ENCODE data around the gene ABCB6. TPM values are rescaled to one million over a fixed set of nuclear protein-coding genes. Genes with fewer than 3 reads are reported as not detected.

Gene ABCB6
- total RNA-seq, 2 donors from 2014 or later: 16.9 to 27.1 TPM

DNA sequence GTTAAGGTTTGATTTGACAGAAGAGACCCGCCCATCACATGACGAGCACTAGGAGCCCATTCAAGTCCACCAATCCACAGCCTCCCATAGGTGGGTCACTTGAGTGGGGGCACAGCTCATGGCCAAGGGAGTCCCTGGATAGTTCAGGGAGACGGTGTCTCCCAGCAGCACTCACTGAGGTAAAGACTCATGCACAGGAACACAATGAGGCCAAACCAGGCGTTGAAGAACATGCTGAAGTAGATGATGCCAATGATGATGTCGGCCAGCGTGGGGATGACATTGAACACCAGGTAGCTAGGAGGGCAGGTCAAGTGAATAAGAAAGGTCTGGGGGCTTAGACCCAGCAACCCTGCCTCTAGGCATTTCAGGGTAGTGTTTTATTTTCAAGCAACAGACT lies 4.0 kb downstream of the ABCB6 start:
- intact Hi-C loops (cut with DNase I): loop anchor here (5.0 kb wide), 1 partner anchor 42 kb away; the partner anchor contains the start of gene SLC23A3
- H3K9ac ChIP-seq (ENCODE audit: low read depth in 2 of 2, low read length in 2 of 2): no peak overlapping the region
- H3K27me3 ChIP-seq: no peaks in the 10 kb centered on the region
- DNase-seq: no peak
- H3K9me3 ChIP-seq: no peaks in the 10 kb centered on the region
- H3K27ac ChIP-seq: no peak overlapping the region
- TF ChIP-seq, protein P1, sequence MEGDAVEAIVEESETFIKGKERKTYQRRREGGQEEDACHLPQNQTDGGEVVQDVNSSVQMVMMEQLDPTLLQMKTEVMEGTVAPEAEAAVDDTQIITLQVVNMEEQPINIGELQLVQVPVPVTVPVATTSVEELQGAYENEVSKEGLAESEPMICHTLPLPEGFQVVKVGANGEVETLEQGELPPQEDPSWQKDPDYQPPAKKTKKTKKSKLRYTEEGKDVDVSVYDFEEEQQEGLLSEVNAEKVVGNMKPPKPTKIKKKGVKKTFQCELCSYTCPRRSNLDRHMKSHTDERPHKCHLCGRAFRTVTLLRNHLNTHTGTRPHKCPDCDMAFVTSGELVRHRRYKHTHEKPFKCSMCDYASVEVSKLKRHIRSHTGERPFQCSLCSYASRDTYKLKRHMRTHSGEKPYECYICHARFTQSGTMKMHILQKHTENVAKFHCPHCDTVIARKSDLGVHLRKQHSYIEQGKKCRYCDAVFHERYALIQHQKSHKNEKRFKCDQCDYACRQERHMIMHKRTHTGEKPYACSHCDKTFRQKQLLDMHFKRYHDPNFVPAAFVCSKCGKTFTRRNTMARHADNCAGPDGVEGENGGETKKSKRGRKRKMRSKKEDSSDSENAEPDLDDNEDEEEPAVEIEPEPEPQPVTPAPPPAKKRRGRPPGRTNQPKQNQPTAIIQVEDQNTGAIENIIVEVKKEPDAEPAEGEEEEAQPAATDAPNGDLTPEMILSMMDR (IDR thresholded peaks at IDR 0.05): no peak
- H3K4me3 ChIP-seq: no peak overlapping the region
- H3K36me3 ChIP-seq: no peaks in the 10 kb centered on the region
- peaks cover 6% of the 10 kb centered on the region for H3K4me1 ChIP-seq

DNA sequence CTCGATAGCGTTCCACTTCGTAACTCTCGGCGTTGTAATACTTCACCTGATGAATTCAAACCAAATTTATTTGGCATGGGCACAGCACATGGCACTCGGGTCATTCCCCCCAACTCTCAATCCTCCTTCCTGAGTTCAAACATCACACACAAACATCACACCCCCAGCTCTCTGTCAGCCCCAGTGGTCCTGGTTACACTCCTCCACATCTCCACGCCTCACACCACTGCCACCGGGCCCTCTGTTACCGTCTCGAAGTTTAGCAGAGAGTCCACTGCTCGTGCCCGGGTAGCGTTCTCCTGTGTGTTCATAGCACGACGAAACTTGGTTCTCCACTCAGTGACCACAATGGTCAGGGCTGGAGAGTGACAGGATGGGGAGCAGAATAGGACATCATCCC lies 4.6 kb downstream of the ABCB6 start:
- Histone ChIP-seq H3K27ac (no peak overlapping the region), H3K9ac (ENCODE audit: low read depth in 2 of 2, low read length in 2 of 2) (no peak overlapping the region), H3K36me3 (no peaks in the 10 kb centered on the region), H3K4me3 (no peak overlapping the region), H3K9me3 (no peaks in the 10 kb centered on the region), H3K4me1 (peaks cover 2% of the 10 kb centered on the region), H3K27me3 (no peaks in the 10 kb centered on the region)
- intact Hi-C loops (cut with DNase I): no loop called here
- TF ChIP-seq, protein P1 (IDR thresholded peaks at IDR 0.05): no peak
- DNase-seq: no peak

DNA sequence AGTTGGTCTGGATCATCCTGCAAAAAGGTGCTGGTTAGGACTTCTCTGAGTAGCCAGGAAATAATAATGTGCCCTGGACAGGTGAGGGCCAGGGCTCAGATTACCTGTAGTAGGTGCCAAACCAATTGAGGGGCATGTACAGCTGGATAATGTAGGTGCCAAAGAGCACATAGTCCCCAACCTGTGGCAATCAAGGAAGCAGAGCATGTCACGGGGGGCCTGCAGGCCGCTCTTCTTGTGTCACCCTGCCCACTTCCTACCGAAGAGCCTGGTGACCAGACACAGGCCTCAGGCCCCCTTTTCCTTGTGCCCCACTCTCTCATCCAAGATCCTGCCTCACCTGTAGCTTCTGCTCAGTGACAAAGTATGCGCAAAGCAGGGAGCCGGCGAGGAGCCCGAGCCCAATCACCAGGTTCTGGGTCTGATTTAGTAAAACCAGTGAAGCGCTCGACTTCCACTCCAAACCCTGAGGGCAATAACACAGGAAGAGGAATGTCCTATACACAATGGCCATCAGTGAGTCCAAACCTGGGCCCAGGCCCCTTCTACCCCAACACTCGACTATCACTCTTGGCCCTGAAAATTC lies 5.2 kb downstream of the ABCB6 start:
- Histone ChIP-seq H3K27me3 (no peaks in the 10 kb centered on the region), H3K4me3 (no peak overlapping the region), H3K36me3 (no peaks in the 10 kb centered on the region), H3K9me3 (no peaks in the 10 kb centered on the region), H3K27ac (no peak overlapping the region), H3K9ac (ENCODE audit: low read depth in 2 of 2, low read length in 2 of 2) (no peak overlapping the region), H3K4me1 (no peaks in the 10 kb centered on the region)
- intact Hi-C loops (cut with DNase I): no loop called here
- TF ChIP-seq, protein P1 (IDR thresholded peaks at IDR 0.05): no peak
- no peak for DNase-seq

DNA sequence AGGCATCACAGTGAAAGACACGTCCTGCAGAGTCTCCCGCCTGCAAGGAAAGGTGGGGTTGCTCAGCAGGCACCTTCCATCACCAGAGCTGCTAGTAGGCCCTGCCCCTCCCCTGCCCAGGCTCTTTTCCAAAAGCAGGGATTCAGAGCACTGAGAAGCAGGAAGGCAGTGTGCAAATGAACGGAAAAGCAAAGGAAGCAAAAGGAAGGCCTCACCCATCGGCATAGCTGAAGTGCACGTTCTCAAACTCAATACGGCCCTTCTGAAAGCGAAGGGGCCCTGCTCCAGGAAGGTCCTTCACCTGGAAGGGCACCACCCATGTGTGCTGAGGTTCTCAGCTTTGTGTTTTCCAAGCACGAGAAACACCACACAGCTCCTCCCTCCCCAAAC lies 5.7 kb downstream of the ABCB6 start:
- no peaks in the 10 kb centered on the region for H3K27me3 ChIP-seq
- H3K9me3 ChIP-seq: no peaks in the 10 kb centered on the region
- H3K4me3 ChIP-seq: no peak overlapping the region
- peak; percentile 17 for DNase-seq
- TF ChIP-seq, protein P1 (IDR thresholded peaks at IDR 0.05): no peak
- H3K27ac ChIP-seq: no peak overlapping the region
- intact Hi-C loops (cut with DNase I): no loop called here
- no peaks in the 10 kb centered on the region for H3K36me3 ChIP-seq
- no peaks in the 10 kb centered on the region for H3K4me1 ChIP-seq
- H3K9ac ChIP-seq (ENCODE audit: low read depth in 2 of 2, low read length in 2 of 2): no peak overlapping the region

DNA sequence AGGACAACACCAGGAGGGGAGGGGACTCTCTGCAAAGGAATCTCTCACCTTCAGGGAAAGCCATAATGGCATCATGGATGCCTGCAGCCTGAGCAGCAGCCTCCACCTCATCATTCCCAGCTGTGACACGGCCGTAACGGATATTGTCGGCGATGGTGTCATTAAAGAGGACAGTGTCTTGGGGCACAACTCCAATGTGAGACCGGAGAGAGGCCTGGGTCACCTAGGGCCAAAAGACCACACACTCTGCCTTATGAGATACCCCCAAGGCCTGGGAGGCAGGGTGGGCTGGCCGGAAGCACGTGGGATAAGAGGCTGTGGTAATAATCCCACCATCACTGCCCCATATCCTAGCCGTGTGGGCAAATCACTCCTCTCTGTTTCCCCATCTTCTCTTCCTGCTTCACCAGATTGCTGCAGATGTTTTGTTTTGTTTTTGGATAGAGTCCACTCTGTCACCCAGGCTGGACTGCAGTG lies 7.8 kb downstream of the ABCB6 start:
- no peaks in the 10 kb centered on the region for H3K9me3 ChIP-seq
- H3K36me3 ChIP-seq: no peaks in the 10 kb centered on the region
- no peak overlapping the region for H3K9ac ChIP-seq (ENCODE audit: low read depth in 2 of 2, low read length in 2 of 2)
- H3K27me3 ChIP-seq: no peaks in the 10 kb centered on the region
- intact Hi-C loops (cut with DNase I): no loop called here
- no peaks in the 10 kb centered on the region for H3K4me1 ChIP-seq
- H3K27ac ChIP-seq: no peak overlapping the region
- no peak overlapping the region for H3K4me3 ChIP-seq
- DNase-seq: no peak
- TF ChIP-seq, protein P1 (IDR thresholded peaks at IDR 0.05): no peak
